HEK293T (cell line): ENCODE results near the gene CISTR.

Source experiments
- ARNT ChIP-seq: fragments of 450-650 bp; IDR thresholded peaks from 2 replicates; pipeline ENCODE4 v1.6.1; 2017; ENCODE audit warnings: mild to moderate bottlenecking
- SP1 ChIP-seq: fragments of 450-650 bp; IDR thresholded peaks from 2 replicates; pipeline ENCODE4 v1.6.1; 2017
- TF ChIP-seq, protein P1 (sequence below): fragments of 450-650 bp; IDR thresholded peaks from 2 replicates; pipeline ENCODE4 v1.6.1; 2016

DNA sequence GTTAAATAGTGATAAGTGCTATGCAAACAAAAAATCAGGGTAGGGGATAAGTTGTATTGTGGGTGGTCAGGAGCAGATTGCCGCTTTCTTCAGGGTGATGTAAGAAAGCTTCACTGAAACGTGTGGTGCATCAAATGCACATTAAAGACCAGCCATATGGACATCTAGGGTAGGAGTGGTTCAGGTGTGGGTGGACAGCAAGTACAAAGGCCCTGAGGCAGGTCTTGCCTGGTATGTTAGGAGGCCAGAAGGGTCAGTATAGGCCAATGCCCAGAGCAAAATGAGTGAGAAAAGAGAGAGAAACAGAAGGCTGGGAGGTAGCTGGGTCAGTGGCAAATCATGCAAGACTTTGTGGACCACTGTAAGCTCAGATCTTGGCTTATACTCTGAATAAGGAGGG is 25.6 kb upstream of the CISTR start:
- TF ChIP-seq, protein P1, sequence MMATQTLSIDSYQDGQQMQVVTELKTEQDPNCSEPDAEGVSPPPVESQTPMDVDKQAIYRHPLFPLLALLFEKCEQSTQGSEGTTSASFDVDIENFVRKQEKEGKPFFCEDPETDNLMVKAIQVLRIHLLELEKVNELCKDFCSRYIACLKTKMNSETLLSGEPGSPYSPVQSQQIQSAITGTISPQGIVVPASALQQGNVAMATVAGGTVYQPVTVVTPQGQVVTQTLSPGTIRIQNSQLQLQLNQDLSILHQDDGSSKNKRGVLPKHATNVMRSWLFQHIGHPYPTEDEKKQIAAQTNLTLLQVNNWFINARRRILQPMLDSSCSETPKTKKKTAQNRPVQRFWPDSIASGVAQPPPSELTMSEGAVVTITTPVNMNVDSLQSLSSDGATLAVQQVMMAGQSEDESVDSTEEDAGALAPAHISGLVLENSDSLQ: no peak
- TF ChIP-seq SP1 (no peak), ARNT (no peak)
